Astrocyte (in vitro differentiated cells and primary cell): ENCODE results near the gene NLRX1.

Experiments
- EZH2 ChIP-seq: IDR thresholded peaks from 2 replicates; pipeline ENCODE4 v1.6.1; 2012; ENCODE audit warnings: mild to moderate bottlenecking, low read length, inconsistent platforms; ENCODE audit not compliant: insufficient read depth
- TF ChIP-seq, protein P1 (sequence below): IDR thresholded peaks from 2 replicates; pipeline ENCODE4 v1.5.1; 2011; ENCODE audit warnings: low read depth, mild to moderate bottlenecking, inconsistent platforms, low read length, moderate library complexity; ENCODE audit not compliant: insufficient read depth

DNA sequence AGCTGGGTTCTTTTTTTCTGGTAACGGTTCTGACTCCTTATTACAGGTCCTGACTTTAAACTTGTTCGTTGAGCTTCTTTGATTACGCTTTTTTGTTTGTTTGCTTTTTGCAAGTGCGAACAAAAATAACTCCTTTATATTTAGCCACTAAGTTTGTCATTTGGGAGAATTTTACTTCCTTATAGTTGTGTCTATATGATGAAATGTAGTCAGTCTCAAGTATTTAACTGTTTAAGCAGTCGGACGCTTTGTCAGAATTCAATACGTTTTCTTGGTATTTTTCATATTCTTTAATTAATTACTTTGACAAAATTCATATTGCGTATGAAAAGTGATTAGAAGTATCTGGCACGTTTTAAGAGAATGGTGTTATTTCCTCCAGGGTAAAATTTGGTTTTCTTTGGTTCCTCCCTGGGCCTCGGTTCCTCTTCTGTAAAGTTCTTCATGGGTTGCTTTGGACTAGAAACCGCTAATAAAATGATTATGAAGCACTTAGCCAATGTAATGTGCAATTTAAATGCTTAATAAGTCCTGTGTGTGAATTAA, 39.0 kb downstream of the NLRX1 start:
- TF ChIP-seq EZH2, result no peak
- TF ChIP-seq, protein P1, sequence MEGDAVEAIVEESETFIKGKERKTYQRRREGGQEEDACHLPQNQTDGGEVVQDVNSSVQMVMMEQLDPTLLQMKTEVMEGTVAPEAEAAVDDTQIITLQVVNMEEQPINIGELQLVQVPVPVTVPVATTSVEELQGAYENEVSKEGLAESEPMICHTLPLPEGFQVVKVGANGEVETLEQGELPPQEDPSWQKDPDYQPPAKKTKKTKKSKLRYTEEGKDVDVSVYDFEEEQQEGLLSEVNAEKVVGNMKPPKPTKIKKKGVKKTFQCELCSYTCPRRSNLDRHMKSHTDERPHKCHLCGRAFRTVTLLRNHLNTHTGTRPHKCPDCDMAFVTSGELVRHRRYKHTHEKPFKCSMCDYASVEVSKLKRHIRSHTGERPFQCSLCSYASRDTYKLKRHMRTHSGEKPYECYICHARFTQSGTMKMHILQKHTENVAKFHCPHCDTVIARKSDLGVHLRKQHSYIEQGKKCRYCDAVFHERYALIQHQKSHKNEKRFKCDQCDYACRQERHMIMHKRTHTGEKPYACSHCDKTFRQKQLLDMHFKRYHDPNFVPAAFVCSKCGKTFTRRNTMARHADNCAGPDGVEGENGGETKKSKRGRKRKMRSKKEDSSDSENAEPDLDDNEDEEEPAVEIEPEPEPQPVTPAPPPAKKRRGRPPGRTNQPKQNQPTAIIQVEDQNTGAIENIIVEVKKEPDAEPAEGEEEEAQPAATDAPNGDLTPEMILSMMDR, result no peak
